A673 (cell line): ENCODE results near the gene RILP.

Experiments used
- EZH2 ChIP-seq: fragments of 200-600 bp; sonication (generic); IDR thresholded peaks from 2 replicates; pipeline ENCODE4 v1.6.1; 2017; ENCODE audit warnings: borderline replicate concordance, low read depth, mild to moderate bottlenecking, mixed read lengths, antibody characterized with exemption, low read length; ENCODE audit not compliant: poor library complexity, severe bottlenecking
- TF ChIP-seq, protein P1 (sequence below): fragments of 300-800, 200-600 bp; sonication (generic); conservative IDR thresholded peaks from 2 replicates; pipeline ENCODE4 v1.5.1; 2017; ENCODE audit warnings: low read depth, mild to moderate bottlenecking, antibody characterized with exemption, low read length, moderate library complexity, mixed read lengths

DNA sequence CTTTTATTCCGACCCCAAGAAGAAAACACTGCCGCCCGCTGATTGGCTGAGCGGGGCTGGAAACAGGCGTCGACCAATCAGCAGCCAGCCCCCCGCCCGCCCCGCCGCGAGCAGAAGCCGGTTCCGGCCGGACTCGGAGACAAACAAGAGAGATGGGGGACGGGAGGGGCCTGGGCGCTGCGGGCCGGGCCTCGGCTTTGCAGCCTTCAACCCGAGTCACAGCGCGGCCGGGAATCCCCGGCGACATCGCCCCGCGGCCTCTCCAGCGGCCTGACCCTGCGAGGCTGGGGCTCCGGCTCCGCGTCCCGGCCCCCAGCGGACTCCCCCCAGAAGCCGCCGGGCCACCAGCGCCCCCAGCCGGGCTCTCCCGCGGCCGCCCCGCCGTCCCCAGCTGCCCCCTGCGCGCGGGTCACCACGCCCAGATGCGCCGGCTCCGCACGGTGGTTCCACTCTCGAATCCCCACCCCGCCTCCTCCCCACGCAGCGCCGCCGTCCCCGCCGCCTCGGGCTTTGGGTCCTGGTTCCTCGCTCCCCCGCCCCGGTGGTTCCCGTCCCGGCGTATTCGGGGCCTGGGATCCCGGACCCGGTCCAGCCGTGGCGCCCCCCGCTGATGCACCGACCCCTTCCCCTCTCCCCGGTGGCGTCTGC lies 20.7 kb downstream of the RILP start:
- TF ChIP-seq, protein P1, sequence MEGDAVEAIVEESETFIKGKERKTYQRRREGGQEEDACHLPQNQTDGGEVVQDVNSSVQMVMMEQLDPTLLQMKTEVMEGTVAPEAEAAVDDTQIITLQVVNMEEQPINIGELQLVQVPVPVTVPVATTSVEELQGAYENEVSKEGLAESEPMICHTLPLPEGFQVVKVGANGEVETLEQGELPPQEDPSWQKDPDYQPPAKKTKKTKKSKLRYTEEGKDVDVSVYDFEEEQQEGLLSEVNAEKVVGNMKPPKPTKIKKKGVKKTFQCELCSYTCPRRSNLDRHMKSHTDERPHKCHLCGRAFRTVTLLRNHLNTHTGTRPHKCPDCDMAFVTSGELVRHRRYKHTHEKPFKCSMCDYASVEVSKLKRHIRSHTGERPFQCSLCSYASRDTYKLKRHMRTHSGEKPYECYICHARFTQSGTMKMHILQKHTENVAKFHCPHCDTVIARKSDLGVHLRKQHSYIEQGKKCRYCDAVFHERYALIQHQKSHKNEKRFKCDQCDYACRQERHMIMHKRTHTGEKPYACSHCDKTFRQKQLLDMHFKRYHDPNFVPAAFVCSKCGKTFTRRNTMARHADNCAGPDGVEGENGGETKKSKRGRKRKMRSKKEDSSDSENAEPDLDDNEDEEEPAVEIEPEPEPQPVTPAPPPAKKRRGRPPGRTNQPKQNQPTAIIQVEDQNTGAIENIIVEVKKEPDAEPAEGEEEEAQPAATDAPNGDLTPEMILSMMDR = no peak; the same call in 1 of the 2 replicates
- TF ChIP-seq EZH2 = no peak
